A549 (cell line): ENCODE data around the gene BLACAT1. TPM values are rescaled to one million over a fixed set of nuclear protein-coding genes. Genes with fewer than 3 reads are reported as not detected.
A peak's percentile ranks its signal among the peaks of the same experiment; 100 is the strongest.

Source experiments
- ATAC-seq, 2 experiments: fragments of 200-7000 bp in 1 of 2; fragments of >200 bp in 1 of 2; cut with Nextera tagmentation in 1 of 2; cut with Tn5 transposase in 1 of 2; 3 replicates each; pipeline versions ENCODE4 v1.8.0 to v1.9.1; 2018 to 2020; ENCODE audit warnings: mild to moderate bottlenecking in 1 of 2, moderate library complexity in 1 of 2
- CTCF ChIA-PET: fragments of 300-600 bp; sonication (Branson Sonifier 250); formaldehyde crosslinking; extraction: SDS; loops from one replicate; lab custom pipeline; 2021; ENCODE audit warnings: antibody characterized with exemption, inconsistent platforms; lab: Yijun Ruan, JAX
- POLR2A ChIA-PET: fragments of 350-600 bp; formaldehyde crosslinking; extraction: SDS; loops from one replicate; lab custom pipeline; 2021; ENCODE audit warnings: antibody characterized with exemption, inconsistent platforms; lab: Yijun Ruan, JAX
- DNase-seq, 2 experiments: peaks; one replicate each; pipeline versions ENCODE4 v3.0.0 to v3.0.0-alpha.2; 2011 to 2016; ENCODE audit warnings: low read depth in 1 of 2, low spot score in 1 of 2
- FAIRE-seq: peaks from 2 replicates; lab custom pipeline; 2011; peaks lifted over from hg19 to GRCh38; lab: Jason Lieb, UNC
- H3K27ac ChIP-seq, 2 experiments: fragments of >200 bp; sonication (Bioruptor Twin); formaldehyde crosslinking; 3 replicates each; pipeline ENCODE4 v1.5.1; 2016 to 2017
- H3K4me1 ChIP-seq: fragments of >200 bp; sonication (Bioruptor Twin); formaldehyde crosslinking; 3 replicates; pipeline ENCODE4 v1.6.1; 2016
- H3K4me2 ChIP-seq: fragments of >200 bp; sonication (Bioruptor Twin); formaldehyde crosslinking; 3 replicates; pipeline ENCODE4 v1.6.1; 2016
- H3K4me3 ChIP-seq: fragments of >200 bp; sonication (Bioruptor Twin); formaldehyde crosslinking; 3 replicates; pipeline ENCODE4 v1.5.1; 2016
- H3K9me3 ChIP-seq: fragments of >200 bp; sonication (Bioruptor Twin); formaldehyde crosslinking; 3 replicates; pipeline ENCODE4 v1.6.1; 2016
- EHF ChIP-seq: fragments of 250-450 bp; sonication (Bioruptor Pico); IDR thresholded peaks from 2 replicates; pipeline ENCODE4 v1.5.0; 2020; ENCODE audit warnings: mild to moderate bottlenecking
- ELK1 ChIP-seq: fragments of 150-350 bp; IDR thresholded peaks from 2 replicates; pipeline ENCODE4 v1.6.1; 2014; ENCODE audit warnings: low read depth, mild to moderate bottlenecking, low read length
- FOXS1 ChIP-seq: fragments of 250-450 bp; sonication (Bioruptor Pico); IDR thresholded peaks from 2 replicates; pipeline ENCODE4 v1.5.0; 2020; ENCODE audit warnings: mild to moderate bottlenecking, moderate library complexity
- GATA3 ChIP-seq: IDR thresholded peaks from 2 replicates; pipeline ENCODE4 v1.6.1; 2012; ENCODE audit warnings: borderline replicate concordance
- HDAC2 ChIP-seq: fragments of 200-600 bp; sonication (generic); IDR thresholded peaks from 2 replicates; pipeline ENCODE4 v1.6.1; 2016
- HEYL ChIP-seq: fragments of 250-450 bp; sonication (Bioruptor Pico); IDR thresholded peaks from 2 replicates; pipeline ENCODE4 v1.8.0; 2021; ENCODE audit warnings: mild to moderate bottlenecking, moderate library complexity
- HOXB13 ChIP-seq: fragments of 250-450 bp; sonication (Bioruptor Pico); IDR thresholded peaks from 2 replicates; pipeline ENCODE4 v1.5.0; 2020; ENCODE audit warnings: low read depth, mild to moderate bottlenecking, moderate library complexity
- HOXB5 ChIP-seq: fragments of 250-450 bp; sonication (Bioruptor Pico); IDR thresholded peaks from 2 replicates; pipeline ENCODE4 v1.5.0; 2020; ENCODE audit warnings: mild to moderate bottlenecking, moderate library complexity
- KDM5A ChIP-seq: fragments of 200-600 bp; sonication (generic); IDR thresholded peaks from 2 replicates; pipeline ENCODE4 v1.6.1; 2016; ENCODE audit warnings: antibody characterized with exemption, mild to moderate bottlenecking
- MAZ ChIP-seq: fragments of 150-350 bp; IDR thresholded peaks from 2 replicates; pipeline ENCODE4 v1.6.1; 2014; ENCODE audit warnings: antibody characterized with exemption, low read depth, low read length, borderline replicate concordance
- MYC ChIP-seq: IDR thresholded peaks from 2 replicates; pipeline ENCODE4 v1.6.1; 2012; ENCODE audit warnings: mild to moderate bottlenecking, inconsistent platforms, low read length, improper control_type of control experiment, borderline replicate concordance
- NR3C1 ChIP-seq: fragments of >200 bp; sonication (Bioruptor Twin); formaldehyde crosslinking; IDR thresholded peaks from 3 replicates; pipeline ENCODE4 v1.6.1; 2017
- POLR2AphosphoS2 ChIP-seq: conservative IDR thresholded peaks from 2 replicates; pipeline ENCODE4 v1.6.1; 2012; ENCODE audit warnings: low read length, improper control_type of control experiment, inconsistent platforms
- RCOR1 ChIP-seq: fragments of 150-350 bp; IDR thresholded peaks from 2 replicates; pipeline ENCODE4 v1.6.1; 2014; ENCODE audit warnings: antibody characterized with exemption, low read length, low read depth
- REST ChIP-seq: fragments of 200-600 bp; sonication (generic); IDR thresholded peaks from 2 replicates; pipeline ENCODE4 v1.6.1; 2016; ENCODE audit warnings: antibody characterized with exemption, mild to moderate bottlenecking, moderate library complexity
- RNF2 ChIP-seq: fragments of 200-600 bp; sonication (generic); IDR thresholded peaks from 2 replicates; pipeline ENCODE4 v1.6.1; 2016; ENCODE audit warnings: low read depth, mild to moderate bottlenecking, antibody characterized with exemption, moderate library complexity, borderline replicate concordance
- TFCP2L1 ChIP-seq: fragments of 250-450 bp; sonication (Bioruptor Pico); IDR thresholded peaks from 2 replicates; pipeline ENCODE4 v1.5.0; 2021; ENCODE audit warnings: mild to moderate bottlenecking
- TP53 ChIP-seq: fragments of 250-450 bp; sonication (Bioruptor Pico); IDR thresholded peaks from 2 replicates; pipeline ENCODE4 v1.5.0; 2021; ENCODE audit warnings: mild to moderate bottlenecking, moderate library complexity
- WGBS: methylation state at CpG from one replicate; pipeline ENCODE4 v1.1.6; 2017; ENCODE audit errors: missing lambda C conversion rate; 5-methylcytosine and 5-hydroxymethylcytosine counted together
- polyA plus RNA-seq, 4 experiments: library from polyadenylated mRNA; depleted of rRNA in 3 of 4; stranded (reverse); fragments of >200 nt; fragmentation: RNase III in 1 of 4; extraction: RNeasy Plus Mini Kit Qiagen cat#74134 plus additional on column Dnase treatment in 1 of 4; gene quantifications; 2 replicates in 3 of 4; 3 replicates in 1 of 4; pipeline ENCODE4 v1.2.3, GENCODE V29; 2011 to 2017
- TF ChIP-seq, protein P1 (sequence below): fragments of 250-450 bp; sonication (Bioruptor Pico); IDR thresholded peaks from 2 replicates; pipeline ENCODE4 v1.5.0; 2021; ENCODE audit warnings: mild to moderate bottlenecking, moderate library complexity, borderline replicate concordance
- TF ChIP-seq, protein P2 (sequence below): fragments of >200 bp; sonication (Bioruptor Twin); formaldehyde crosslinking; IDR thresholded peaks from 3 replicates; pipeline ENCODE4 v1.5.1; 2016

BLACAT1 gene
- polyA plus RNA-seq, 2 of the 4 experiments (the other 2 are of a cell fraction) = 0.09 TPM; not detected in 1

GRCh38 chr1:205451759-205452164, 4.1 kb downstream of the BLACAT1 start:
- FAIRE-seq (no peak), ATAC-seq (no peak), DNase-seq (no peak)
- POLR2A ChIA-PET = no interaction called here
- CTCF ChIA-PET = interaction anchor here (1.1 to 2.5 kb wide), 4 partner anchors 13 to 34 kb away, joined by 4 to 14 read pairs (median 6); no protein-coding TSS in a partner anchor
- Histone ChIP-seq H3K27ac (no peak overlapping the region), H3K4me2 (no peak overlapping the region), H3K9me3 (no peaks in the 10 kb centered on the region), H3K4me3 (no peak overlapping the region), H3K4me1 (peaks cover 22% of the 10 kb centered on the region)
- no peak for TF ChIP-seq ELK1
- TF ChIP-seq RNF2 = no peak
- no peak for TF ChIP-seq MAZ
- TF ChIP-seq POLR2AphosphoS2 = no peak
- no peak for TF ChIP-seq MYC
- WGBS = 17% methylated on average over 2 of the region's 2 CpGs

DNA sequence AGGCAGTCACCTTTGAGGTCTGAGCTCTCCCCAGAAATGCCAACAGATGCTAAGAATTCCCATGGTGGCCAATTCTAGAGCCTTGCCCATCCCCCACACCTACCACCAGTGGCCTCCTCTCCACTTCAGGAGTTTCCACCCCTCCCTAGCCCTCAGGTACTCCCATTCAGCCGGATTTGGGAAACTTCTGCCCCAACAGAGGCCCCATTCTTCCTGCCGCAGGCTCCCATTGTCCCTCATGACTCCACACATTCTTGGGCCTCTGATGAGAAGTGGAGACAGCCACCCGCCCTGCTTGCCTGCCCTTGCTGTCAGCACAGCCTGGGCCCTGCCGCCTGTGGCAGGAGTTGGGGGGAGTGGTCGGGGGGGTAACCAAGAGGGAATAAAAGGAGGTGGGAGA, 4.6 kb downstream of the BLACAT1 start:
- ChIA-PET POLR2A (no interaction called here), CTCF (interaction anchor here (0.9 to 5.5 kb wide), 4 partner anchors 12 to 36 kb away, joined by 3 to 46 read pairs (median 9); no protein-coding TSS in a partner anchor)
- no peak for TF ChIP-seq HEYL (CRISPR knock-in tag)
- Histone ChIP-seq H3K4me2 (no peak overlapping the region), H3K27ac (no peak overlapping the region), H3K9me3 (no peaks in the 10 kb centered on the region), H3K4me3 (no peak overlapping the region), H3K4me1 (peaks cover 17% of the 10 kb centered on the region)
- ATAC-seq (no peak), DNase-seq (no peak), FAIRE-seq (no peak)
- WGBS = 62% methylated on average over 2 of the region's 5 CpGs

DNA sequence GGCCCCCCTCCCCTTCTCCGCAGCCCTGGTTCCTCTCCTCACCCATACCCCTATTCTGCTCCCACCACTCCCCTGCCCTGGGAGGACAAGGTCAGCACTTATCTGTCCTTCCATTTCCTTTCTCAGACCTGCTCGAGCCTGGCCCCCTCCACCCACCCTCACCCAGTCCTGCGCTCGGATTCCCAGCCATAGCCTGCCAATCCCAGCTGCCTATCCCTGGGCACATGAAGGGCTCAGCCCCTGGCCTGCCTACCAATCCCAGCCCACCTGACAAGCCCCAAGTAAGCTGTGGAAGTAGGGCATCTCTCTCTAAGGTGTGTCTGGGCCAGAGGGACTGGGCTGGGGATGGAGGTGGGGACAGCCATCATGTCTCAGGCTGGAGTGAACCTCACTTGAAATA, 5.4 kb downstream of the BLACAT1 start:
- DNase-seq (no peak), ATAC-seq (no peak)
- peaks cover 12% of the 10 kb centered on the region for H3K4me1 ChIP-seq
- H3K9me3 ChIP-seq = no peaks in the 10 kb centered on the region
- H3K27ac ChIP-seq = peak overlapping the region in 1 of 2 experiments; percentile 36; a peak in 2 of 6 replicates
- POLR2A ChIA-PET = no interaction called here
- TF ChIP-seq, protein P1, sequence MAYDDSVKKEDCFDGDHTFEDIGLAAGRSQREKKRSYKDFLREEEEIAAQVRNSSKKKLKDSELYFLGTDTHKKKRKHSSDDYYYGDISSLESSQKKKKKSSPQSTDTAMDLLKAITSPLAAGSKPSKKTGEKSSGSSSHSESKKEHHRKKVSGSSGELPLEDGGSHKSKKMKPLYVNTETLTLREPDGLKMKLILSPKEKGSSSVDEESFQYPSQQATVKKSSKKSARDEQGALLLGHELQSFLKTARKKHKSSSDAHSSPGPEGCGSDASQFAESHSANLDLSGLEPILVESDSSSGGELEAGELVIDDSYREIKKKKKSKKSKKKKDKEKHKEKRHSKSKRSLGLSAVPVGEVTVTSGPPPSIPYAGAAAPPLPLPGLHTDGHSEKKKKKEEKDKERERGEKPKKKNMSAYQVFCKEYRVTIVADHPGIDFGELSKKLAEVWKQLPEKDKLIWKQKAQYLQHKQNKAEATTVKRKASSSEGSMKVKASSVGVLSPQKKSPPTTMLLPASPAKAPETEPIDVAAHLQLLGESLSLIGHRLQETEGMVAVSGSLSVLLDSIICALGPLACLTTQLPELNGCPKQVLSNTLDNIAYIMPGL (CRISPR knock-in tag) = no peak
- TF ChIP-seq TP53 (CRISPR knock-in tag) = no peak
- no peak for TF ChIP-seq GATA3
- TF ChIP-seq HOXB5 = no peak
- TF ChIP-seq KDM5A = no peak
- no peak for TF ChIP-seq HOXB13 (CRISPR knock-in tag)
- TF ChIP-seq HDAC2 = no peak
- no peak for TF ChIP-seq POLR2AphosphoS2
- TF ChIP-seq, protein P2, sequence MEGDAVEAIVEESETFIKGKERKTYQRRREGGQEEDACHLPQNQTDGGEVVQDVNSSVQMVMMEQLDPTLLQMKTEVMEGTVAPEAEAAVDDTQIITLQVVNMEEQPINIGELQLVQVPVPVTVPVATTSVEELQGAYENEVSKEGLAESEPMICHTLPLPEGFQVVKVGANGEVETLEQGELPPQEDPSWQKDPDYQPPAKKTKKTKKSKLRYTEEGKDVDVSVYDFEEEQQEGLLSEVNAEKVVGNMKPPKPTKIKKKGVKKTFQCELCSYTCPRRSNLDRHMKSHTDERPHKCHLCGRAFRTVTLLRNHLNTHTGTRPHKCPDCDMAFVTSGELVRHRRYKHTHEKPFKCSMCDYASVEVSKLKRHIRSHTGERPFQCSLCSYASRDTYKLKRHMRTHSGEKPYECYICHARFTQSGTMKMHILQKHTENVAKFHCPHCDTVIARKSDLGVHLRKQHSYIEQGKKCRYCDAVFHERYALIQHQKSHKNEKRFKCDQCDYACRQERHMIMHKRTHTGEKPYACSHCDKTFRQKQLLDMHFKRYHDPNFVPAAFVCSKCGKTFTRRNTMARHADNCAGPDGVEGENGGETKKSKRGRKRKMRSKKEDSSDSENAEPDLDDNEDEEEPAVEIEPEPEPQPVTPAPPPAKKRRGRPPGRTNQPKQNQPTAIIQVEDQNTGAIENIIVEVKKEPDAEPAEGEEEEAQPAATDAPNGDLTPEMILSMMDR = no peak
- TF ChIP-seq HEYL (CRISPR knock-in tag) = no peak
- no peak for TF ChIP-seq EHF (CRISPR knock-in tag)
- no peak for TF ChIP-seq RCOR1
- TF ChIP-seq FOXS1 (CRISPR knock-in tag) = no peak
- no peak for TF ChIP-seq NR3C1
- no peak for TF ChIP-seq TFCP2L1 (CRISPR knock-in tag)
- TF ChIP-seq REST = no peak
- TF ChIP-seq, all 56 proteins: peak for 0
- whole genome bisulfite sequencing = 82% methylated on average over 4 of the region's 4 CpGs
- no peak overlapping the region for H3K4me3 ChIP-seq
- no peak overlapping the region; the same call in 2 of the 3 replicates for H3K4me2 ChIP-seq
- no peak for FAIRE-seq
- CTCF ChIA-PET = interaction anchor here (0.7 to 5.5 kb wide), 7 partner anchors 12 to 96 kb away, joined by 3 to 46 read pairs (median 11); no protein-coding TSS in a partner anchor
